Measurements from ENCODE around the gene RPS27A. TPM values are rescaled to one million over a fixed set of nuclear protein-coding genes. Genes with fewer than 3 reads are reported as not detected.
"Not testable (repeated sequence)": the region's sequence is repeated elsewhere in the genome, so short reads cannot be mapped to it uniquely, and the experiment has no call there.

The RPS27A gene
- total RNA-seq, 4 donors from 2014 or later = 314 to 1,603 (median 586) TPM

DNA sequence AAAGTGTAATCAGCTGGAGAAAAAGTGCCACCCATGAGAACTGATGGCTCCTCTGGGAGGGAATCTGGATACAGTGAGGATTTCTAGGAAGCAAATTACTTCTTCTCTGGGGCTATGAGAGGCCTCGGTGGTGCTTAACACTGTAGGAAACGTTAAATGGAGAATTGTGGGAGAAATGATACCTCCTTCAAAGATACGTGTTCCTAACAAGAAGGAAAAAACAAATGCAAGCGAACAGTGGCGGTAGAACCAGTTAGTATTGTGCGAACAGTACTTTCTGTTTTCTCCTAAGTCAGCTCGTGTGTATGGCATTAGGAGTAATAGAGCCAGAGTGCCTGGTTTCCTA lies 37.1 kb downstream of the RPS27A start:
- peaks cover 0 to 6% (median 0%) of the 10 kb centered on the region in 3 donors for H3K36me3 ChIP-seq
- peak overlapping the region; percentile 47 to 75 (median 59) for H3K4me3 ChIP-seq
- no peaks in the 10 kb centered on the region for H3K27me3 ChIP-seq
- no peaks in the 10 kb centered on the region for H3K9me3 ChIP-seq
- peak overlapping the region; percentile 10 to 84 (median 80) for H3K27ac ChIP-seq
- TF ChIP-seq POLR2A (IDR thresholded peaks at IDR 0.05) = no peak
- TF ChIP-seq, protein P1, sequence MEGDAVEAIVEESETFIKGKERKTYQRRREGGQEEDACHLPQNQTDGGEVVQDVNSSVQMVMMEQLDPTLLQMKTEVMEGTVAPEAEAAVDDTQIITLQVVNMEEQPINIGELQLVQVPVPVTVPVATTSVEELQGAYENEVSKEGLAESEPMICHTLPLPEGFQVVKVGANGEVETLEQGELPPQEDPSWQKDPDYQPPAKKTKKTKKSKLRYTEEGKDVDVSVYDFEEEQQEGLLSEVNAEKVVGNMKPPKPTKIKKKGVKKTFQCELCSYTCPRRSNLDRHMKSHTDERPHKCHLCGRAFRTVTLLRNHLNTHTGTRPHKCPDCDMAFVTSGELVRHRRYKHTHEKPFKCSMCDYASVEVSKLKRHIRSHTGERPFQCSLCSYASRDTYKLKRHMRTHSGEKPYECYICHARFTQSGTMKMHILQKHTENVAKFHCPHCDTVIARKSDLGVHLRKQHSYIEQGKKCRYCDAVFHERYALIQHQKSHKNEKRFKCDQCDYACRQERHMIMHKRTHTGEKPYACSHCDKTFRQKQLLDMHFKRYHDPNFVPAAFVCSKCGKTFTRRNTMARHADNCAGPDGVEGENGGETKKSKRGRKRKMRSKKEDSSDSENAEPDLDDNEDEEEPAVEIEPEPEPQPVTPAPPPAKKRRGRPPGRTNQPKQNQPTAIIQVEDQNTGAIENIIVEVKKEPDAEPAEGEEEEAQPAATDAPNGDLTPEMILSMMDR (IDR thresholded peaks at IDR 0.05) = no peak
- H3K4me1 ChIP-seq = peaks cover 0 to 12% (median 0%) of the 10 kb centered on the region in 4 donors
- DNase-seq = no peak

DNA sequence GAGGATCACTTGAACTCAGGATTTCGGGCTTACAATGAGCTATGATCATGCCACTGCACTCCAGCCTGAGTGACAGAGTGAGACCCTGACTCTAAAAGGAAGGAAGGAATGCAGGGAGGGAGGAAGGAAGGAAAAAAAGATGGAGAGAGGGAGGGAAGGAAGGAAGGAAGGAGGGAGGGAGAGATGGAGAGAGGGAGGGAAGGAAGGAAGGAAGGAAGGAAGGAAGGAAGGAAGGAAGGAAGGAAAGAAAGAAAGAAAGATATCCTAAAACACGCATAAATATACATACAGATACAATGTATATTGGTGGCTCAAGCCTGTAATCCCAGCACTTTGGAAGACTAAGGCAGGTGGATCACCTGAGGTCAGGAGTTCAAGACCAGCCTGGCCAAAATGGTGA lies 41.9 kb downstream of the RPS27A start:
- not testable (repeated sequence) for H3K4me3 ChIP-seq, DNase-seq, H3K9me3 ChIP-seq, H3K36me3 ChIP-seq, H3K27ac ChIP-seq, H3K27me3 ChIP-seq
- peaks cover 0 to 12% (median 0%) of the 10 kb centered on the region in 4 donors for H3K4me1 ChIP-seq

DNA sequence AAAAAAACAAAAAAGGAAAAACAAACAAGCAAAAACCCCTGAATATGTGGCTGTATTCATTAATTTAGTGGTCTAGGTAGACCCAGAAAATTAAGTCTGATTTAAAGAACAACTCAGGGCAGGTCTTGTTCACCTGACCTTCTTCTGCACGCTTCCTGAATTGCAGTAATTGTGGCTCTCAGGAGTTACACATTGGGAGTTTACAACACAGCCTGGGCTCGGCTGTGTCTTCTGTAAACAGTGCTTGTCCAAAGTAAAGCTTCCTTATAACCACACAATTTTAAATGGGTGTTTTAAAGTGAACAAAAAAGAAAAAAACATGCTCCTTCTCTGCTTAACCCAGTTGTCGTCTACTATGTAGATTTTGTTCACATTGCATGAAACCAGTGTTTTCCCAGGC lies 44.8 kb downstream of the RPS27A start:
- TF ChIP-seq, protein P1 (IDR thresholded peaks at IDR 0.05) = no peak
- TF ChIP-seq POLR2A (IDR thresholded peaks at IDR 0.05) = no peak
- Histone ChIP-seq H3K27ac (peak overlapping the region in 1 of 4 donors; percentile 3), H3K4me1 (no peaks in the 10 kb centered on the region), H3K9me3 (no peaks in the 10 kb centered on the region), H3K27me3 (no peaks in the 10 kb centered on the region), H3K36me3 (no peaks in the 10 kb centered on the region), H3K4me3 (no peak overlapping the region)
- DNase-seq = no peak

DNA sequence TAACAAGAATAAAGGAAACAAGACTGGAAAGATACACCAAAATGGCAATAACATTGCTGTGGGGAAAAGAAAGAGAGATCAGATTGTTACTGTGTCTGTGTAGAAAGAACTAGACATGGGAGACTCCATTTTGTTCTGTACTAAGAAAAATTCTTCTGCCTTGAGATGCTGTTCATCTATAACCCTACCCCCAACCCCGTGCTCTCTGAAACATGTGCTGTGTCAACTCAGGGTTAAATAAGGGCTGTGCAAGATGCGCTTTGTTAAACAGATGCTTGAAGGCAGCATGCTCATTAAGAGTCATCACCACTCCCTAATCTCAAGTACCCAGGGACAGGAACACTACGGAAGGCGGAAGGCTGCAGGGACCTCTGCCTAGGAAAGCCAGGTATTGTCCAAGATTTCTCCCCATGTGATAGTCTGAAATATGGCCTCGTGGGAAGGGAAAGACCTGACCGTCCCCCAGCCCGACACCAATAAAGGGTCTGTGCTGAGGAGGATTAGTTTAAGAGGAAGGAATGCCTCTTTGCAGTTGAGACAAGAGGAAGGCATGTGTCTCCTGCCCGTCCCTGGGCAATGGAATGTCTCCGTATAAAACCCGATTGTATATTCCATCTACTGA lies 46.8 kb downstream of the RPS27A start:
- H3K27me3 ChIP-seq, H3K36me3 ChIP-seq, H3K9me3 ChIP-seq, H3K4me3 ChIP-seq, H3K27ac ChIP-seq, DNase-seq: not testable (repeated sequence)
- H3K4me1 ChIP-seq = peaks cover 0 to 12% (median 0%) of the 10 kb centered on the region in 4 donors

DNA sequence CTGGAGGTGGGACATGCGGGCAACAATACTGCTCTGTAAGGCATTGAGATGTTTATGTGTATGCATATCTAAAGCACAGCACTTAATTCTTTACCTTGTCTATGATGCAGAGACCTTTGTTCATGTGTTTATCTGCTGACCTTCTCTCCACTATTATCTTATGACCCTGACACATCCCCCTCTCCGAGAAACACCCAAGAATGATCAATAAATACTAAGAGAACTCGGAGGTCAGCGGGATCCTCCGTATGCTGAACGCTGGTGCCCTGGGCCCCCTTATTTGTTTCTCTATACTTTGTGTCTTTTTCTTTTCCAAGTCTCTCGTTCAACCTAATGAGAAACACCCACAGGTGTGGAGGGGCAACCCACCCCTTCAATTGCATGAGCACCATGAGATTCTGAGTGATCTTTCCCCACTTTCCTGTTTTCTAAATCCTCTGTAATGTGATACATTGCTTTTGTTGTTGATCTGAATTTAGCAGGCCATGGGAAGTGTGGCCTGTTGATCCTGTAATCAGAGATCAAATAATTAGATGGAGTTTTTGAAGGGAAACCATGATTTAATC lies 47.5 kb downstream of the RPS27A start:
- H3K9me3 ChIP-seq, DNase-seq, H3K27me3 ChIP-seq, H3K36me3 ChIP-seq, H3K4me3 ChIP-seq, H3K27ac ChIP-seq: not testable (repeated sequence)
- H3K4me1 ChIP-seq = peaks cover 0 to 12% (median 0%) of the 10 kb centered on the region in 4 donors

DNA sequence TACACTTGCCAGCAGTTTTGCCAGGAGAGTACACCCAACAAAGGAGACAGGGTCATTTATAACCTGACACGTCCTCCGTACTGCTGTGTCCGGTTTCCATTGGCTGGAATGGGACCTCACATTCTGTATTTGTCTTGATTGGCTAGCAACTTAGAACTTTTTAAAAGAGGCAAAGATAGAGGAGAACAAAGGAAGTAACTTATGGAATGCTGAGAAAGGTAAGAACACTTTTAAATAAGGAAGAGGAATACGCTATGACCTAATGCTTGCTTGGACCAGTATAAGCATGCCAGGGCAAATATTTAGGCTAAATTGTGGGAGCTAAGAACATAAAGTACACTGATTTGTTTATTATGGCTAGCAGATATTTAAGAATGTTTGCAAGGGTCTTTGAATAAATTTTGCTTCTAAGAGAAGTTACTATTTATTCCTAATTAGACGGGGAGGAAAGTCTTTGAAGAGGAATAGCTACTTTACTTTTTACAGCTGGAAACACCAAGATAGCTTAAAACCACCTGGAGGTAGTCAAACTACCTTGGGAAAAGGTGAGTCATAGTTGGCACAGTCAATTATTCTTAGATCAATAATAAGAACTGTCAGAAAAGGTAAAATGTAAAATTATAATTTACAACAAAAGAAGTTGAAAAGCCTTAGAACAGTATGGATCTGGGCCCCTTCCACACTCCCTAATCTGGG lies 48.5 kb downstream of the RPS27A start:
- H3K36me3 ChIP-seq, H3K4me3 ChIP-seq, H3K27me3 ChIP-seq, DNase-seq, H3K9me3 ChIP-seq: not testable (repeated sequence)
- H3K4me1 ChIP-seq = peaks cover 0 to 12% (median 0%) of the 10 kb centered on the region in 4 donors
- H3K27ac ChIP-seq = peak overlapping the region in 1 of 4 donors; percentile 90

DNA sequence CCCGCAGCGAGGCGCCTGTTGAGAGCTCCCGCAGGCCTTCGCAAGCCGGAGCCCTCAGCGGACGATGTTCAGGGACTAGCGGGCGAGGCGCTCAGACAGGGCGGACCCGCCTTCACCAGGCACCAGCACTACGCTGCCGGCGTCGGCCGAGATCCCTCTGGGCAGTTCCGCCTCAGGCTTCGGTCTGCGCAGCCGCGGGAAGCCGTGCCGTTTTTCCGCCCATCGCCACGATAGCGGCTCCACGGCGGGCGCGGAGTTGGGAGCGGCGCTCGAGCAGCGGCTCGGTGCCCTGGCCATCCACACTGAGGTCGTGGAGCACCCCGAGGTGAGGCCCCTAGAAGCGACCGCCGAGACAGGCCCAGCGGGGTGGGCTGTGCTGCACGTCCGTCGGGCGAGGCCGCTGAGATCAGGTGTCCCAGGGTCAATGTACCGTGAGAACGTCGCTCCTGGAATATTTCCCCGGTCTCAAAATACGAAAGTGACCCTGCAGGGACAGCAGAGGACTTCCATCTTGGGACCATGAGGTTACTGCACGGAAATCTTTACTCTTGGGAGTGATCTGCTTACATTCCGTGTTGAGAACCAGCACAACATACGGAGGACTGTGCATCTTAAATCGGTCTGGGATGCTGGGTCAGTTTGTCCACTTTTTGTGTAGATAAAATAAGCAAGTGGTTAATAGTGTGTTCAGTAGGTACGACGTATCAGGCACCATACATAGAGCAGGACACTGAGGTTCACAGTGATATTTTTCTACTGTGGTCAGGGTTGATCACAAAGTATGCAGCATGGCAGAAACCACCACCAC lies 49.8 kb downstream of the RPS27A start:
- no peaks in the 10 kb centered on the region for H3K27me3 ChIP-seq
- H3K27ac ChIP-seq = peak overlapping the region; percentile 88 to 92 (median 89)
- peak overlapping the region; percentile 76 to 93 (median 85) for H3K4me3 ChIP-seq
- TF ChIP-seq, protein P1 (IDR thresholded peaks at IDR 0.05) = peak in 1 of 6 experiments; percentile 2
- TF ChIP-seq POLR2A (IDR thresholded peaks at IDR 0.05) = peak; percentile 69 to 76
- peaks cover 0 to 12% (median 0%) of the 10 kb centered on the region in 4 donors for H3K4me1 ChIP-seq
- peak; percentile 79 to 95 (median 94) for DNase-seq
- H3K36me3 ChIP-seq = no peaks in the 10 kb centered on the region
- H3K9me3 ChIP-seq = no peaks in the 10 kb centered on the region

Measured in Peyer's patch (tissue), 4 donors.